AG09319 (cell line): ENCODE measurements around the gene NFATC2.

Source experiments
- DNase-seq: peaks from one replicate; pipeline ENCODE4 v3.0.0-alpha.2; 2010; ENCODE audit warnings: low read depth; ENCODE audit errors: extremely low read depth
- TF ChIP-seq, protein P1 (sequence below): IDR thresholded peaks from 2 replicates; pipeline ENCODE4 v1.5.1; 2011; ENCODE audit warnings: low read depth, mild to moderate bottlenecking, inconsistent platforms, low read length, moderate library complexity

The NFATC2 gene

GRCh38 chr20:51432875-51433274, 109.6 kb downstream of the NFATC2 start:
- TF ChIP-seq, protein P1, sequence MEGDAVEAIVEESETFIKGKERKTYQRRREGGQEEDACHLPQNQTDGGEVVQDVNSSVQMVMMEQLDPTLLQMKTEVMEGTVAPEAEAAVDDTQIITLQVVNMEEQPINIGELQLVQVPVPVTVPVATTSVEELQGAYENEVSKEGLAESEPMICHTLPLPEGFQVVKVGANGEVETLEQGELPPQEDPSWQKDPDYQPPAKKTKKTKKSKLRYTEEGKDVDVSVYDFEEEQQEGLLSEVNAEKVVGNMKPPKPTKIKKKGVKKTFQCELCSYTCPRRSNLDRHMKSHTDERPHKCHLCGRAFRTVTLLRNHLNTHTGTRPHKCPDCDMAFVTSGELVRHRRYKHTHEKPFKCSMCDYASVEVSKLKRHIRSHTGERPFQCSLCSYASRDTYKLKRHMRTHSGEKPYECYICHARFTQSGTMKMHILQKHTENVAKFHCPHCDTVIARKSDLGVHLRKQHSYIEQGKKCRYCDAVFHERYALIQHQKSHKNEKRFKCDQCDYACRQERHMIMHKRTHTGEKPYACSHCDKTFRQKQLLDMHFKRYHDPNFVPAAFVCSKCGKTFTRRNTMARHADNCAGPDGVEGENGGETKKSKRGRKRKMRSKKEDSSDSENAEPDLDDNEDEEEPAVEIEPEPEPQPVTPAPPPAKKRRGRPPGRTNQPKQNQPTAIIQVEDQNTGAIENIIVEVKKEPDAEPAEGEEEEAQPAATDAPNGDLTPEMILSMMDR: no peak
- no peak for DNase-seq

- TF ChIP-seq, protein P1: no peak
- no peak for DNase-seq
Measured at GRCh38 chr20:51432251-51432784, 110.2 kb downstream of the NFATC2 start.

DNA sequence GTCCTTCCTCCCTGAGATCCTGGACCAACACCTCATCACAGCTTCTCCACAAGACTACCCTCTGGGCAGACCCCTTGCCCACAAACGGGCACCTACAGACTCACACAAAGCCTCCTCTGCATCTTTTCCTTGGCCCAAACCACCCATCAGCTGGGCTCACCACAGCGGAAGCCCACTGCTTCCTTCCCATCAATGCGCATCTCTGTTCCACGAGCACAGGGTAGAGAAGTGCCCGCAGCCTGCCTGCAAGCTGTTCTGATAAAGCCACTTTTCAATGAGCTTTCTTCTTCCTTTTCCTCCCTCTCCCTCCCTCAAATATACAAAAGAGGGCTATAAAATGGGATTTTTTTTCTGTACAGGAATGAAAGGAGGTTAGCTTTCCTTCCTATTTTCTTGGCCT, 111.2 kb downstream of the NFATC2 start:
- TF ChIP-seq, protein P1: no peak

DNA sequence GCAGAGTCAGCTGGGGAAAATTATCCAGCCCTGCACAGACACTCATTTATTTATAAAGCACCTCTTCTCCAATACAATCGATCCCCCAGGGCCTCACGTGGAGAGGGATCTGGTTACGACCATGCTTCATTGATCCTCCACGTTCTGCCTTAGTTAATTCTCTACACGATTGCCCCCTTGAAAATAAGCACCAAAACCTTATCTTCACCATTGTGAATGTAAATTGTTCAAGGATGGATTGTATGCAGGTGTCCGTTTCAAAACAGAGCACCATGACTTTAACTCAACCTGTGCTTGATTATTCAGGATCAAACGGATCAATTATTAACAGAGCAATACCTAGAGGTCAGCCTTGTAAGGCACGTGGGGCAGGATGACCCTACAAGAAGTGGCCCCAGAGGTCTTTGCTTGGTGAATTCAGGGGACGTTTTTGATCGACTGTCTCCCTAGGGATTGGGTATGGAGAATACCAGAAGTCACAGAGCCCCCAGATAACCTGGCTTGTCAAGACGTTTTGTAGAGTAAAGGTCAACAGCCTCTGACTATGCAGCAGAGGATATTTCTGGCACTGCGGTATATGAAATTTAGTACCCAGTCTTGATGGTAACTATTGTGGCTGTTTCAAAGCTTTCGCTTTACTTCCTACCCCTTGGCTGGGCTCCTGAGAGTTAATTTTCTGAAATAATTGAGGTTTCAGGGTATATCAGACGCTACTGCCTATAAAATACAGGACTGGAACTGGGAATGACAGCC, 112.1 kb downstream of the NFATC2 start:
- DNase-seq: no peak
- TF ChIP-seq, protein P1: no peak

More for the DNA sequence above, 111.2 kb downstream of the NFATC2 start:
- DNase-seq: no peak

- TF ChIP-seq, protein P1: no peak
- DNase-seq: no peak
Measured at GRCh38 chr20:51429696-51430095, 112.8 kb downstream of the NFATC2 start.

DNA sequence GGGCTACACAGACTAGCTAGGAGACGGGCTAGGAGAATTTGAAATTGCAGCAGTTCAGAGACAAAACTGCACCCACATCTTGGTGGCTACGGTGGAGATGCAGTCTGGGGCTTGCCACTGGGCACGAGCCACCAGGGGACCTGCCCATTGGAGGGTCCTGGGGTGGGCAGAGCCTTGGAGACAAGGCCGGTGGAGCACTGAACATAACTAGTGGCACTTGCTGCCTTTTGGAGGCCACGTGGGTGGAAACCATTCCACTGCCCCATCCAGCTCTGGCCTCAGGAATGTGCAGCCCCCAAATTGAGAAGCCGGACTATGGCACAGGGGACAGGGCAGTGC, 113.4 kb downstream of the NFATC2 start:
- DNase-seq: no peak
- TF ChIP-seq, protein P1: no peak

DNA sequence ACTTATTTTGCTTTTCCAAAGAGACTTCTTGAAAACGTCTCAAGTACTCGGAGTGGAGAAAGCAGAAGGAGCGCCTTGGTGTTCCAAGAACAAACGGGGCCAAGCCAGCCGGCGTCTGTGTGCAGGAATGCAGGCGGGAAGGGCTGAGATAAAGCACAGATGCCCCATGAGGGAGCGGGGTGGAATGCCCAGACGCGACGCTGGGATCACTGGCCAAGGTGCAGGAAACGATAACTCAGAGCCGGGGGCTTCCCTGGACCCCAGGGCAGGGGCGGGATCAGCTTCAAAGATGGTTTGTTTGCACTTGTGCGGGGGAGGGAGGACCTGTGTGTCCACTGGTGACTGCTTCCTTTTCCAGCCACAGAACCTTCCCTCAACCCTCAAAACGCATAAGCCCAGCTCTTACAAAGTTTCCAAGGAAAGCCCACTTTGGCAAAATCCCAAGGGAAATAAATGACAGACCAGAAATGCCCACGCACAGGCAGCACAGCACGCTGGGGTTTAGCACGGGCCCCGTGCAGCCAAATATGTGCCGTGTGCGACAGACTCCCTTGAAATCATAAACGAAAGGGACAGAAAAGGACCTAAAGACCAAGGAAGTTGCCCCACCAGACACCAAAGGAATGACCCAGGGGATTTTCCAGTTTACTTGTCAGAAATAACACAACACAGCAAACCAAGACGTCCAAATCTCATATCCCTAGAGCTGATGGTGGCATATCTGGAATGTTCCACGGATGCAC, 113.9 kb downstream of the NFATC2 start:
- TF ChIP-seq, protein P1: no peak
- DNase-seq: no peak
